ENCODE measurements around the gene TEX30.
A peak's percentile ranks its signal among the peaks of the same experiment; 100 is the strongest.

- TF ChIP-seq CTCF (IDR thresholded peaks at IDR 0.05; ENCODE audit: insufficient read depth, low read length) = peak; percentile 58
- no peak for TF ChIP-seq POLR2AphosphoS5 (IDR thresholded peaks at IDR 0.05; ENCODE audit: low read depth)
- no peak for TF ChIP-seq REST (IDR thresholded peaks at IDR 0.05; ENCODE audit: insufficient replicate concordance, low read depth)
- no peak for TF ChIP-seq SPI1 (IDR thresholded peaks at IDR 0.05; ENCODE audit: borderline replicate concordance, low read depth)
Observed at GRCh38 chr13:102724923-102725322, 48.7 kb downstream of the TEX30 start.
